ENCODE measurements around the gene MTRR.

MTRR gene

DNA sequence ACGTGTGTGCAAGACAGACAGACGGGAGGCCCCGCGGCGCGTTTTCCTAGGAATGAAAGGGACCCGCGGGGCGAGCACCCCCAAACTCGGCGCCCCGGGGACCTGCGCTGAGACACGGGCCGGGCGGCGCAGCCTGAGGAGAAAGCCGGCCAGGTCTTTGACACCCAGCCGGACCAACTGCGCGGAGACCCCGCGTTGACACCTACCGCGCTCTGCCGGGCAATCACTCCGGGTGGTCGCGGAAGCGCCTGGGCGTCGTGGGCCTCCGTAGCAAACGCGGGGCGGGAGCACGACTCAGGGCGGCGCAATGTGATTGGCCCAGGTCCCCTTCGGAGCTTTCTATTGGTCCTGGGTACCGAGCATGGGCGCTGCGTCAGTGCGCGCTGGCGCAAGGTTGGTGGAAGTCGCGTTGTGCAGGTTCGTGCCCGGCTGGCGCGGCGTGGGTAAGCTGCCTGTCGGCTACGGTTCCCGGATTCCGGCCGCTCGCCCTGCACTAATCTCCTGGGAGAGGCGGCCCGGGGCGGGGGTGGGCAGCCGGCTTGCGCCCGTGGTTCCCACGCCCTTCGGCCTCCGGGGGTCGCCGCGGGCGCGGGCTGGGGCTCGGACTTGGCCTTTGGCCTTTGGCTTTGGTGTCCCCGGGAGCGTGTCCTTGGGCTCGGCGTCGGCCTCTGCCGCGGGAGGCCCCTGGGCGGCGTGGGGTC is at the start of gene MTRR, which contains the start of gene FASTKD3:
Gene MTRR (plus strand): TSS at position 376 of the 701 bp plus-strand sequence. CDS start 1,647 bp downstream, outside the sequence.
Gene FASTKD3 (minus strand): TSS at position 259 of the 701 bp plus-strand sequence. CDS start 948 bp downstream, outside the sequence.
- peak; percentile 90 for DNase-seq

DNA sequence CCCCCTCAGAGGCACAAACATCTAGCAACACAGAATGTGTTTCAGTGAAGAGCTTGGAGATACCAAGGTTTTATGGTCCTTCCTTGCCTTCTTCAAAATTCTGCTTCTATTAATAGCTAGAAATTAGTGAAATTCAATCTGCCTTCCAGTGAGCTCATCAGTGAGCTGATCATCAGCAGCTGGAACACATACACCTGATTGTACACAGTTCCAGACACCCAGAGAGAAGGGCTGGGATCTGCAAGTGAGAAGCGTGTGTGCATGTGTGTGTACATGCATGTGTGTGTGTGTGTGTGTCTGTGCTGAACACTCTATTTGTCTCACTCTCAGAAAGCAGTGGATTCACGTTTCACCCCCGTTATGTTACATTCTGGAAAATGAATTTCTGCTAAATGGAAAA is 46.5 kb upstream of the MTRR start:
- DNase-seq: no peak

GRCh38 chr5:7823594-7823993 is 45.4 kb upstream of the MTRR start:
- DNase-seq: no peak

DNA sequence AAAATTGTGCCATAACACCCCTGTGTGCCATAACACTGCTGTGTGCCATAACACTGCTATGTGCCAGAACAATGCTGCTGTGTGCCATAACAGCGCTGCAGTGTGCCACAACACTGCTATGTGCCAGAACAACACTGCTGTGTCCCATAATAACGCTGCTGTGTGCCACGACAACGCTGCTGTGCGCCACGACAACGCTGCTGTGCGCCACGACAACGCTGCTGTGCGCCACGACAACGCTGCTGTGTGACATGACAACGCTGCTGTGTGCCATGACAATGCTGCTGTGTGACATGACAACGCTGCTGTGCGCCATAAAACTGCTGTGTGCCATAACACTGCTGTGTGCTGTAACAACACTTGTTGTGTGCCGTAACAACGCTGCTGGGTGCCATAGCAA is 44.0 kb upstream of the MTRR start:
- DNase-seq: no peak

DNA sequence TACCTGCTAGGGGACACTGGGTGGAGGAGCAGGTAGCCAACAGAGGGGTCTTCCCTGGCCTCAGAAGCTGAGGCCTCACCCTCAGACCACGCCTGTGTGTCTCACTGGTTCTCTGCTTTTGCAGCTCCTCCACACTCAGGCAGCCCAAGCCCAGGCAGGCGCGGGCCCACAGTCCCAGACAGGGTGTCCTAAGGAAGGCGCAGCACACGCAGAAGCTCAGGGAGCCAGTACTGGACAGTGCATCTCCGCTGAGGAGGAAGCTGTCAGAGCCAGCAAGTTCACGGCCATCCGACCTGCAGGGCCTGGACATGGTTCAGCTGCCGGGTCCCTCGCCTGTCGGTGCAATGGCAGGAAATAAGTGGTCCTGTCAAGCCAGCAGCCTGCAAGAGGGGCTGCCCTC is 43.3 kb upstream of the MTRR start:
- DNase-seq: no peak

GRCh38 chr5:7827610-7828009 is 41.3 kb upstream of the MTRR start:
- DNase-seq: no peak

DNA sequence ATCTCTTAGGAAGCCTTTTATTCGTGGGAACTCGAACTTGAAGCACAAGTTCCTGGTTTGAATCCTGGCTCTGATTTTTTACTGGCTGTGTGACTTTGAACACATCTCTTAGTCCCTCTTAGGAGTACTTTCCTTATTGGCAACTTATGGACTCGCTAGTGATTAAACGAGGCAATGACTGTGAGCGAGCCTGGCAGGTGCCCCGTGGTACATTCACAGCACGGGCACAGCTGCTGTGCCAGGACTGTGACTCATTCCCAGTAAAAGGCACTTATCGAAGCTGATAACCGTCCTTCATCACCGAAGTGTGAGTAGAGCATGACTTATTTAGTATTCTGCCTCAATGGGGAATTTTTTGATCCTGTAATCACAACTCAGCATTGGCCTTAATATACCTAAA is 40.7 kb upstream of the MTRR start:
- no peak for DNase-seq

DNA sequence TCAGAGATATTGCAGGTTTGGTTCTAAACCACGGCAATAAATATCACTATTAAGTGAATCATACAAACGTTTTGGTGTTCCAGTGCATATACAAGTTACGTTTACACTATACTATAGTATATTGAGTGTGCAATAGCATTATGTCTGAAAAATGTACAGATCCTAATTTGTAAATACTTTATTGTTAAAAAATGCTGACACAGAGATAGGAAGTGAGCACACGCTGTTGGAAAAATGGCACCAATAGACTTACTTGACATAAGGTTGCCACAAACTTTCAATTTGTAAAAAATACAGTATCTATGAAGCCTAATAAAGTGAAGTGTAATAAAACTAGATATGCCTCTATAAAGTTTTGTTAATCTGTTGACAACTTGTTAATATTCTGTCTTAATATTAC is 34.0 kb upstream of the MTRR start:
- DNase-seq: no peak

- no peak for DNase-seq
These were observed 31.5 kb upstream of the MTRR start for GRCh38 chr5:7837403-7837802.

DNA sequence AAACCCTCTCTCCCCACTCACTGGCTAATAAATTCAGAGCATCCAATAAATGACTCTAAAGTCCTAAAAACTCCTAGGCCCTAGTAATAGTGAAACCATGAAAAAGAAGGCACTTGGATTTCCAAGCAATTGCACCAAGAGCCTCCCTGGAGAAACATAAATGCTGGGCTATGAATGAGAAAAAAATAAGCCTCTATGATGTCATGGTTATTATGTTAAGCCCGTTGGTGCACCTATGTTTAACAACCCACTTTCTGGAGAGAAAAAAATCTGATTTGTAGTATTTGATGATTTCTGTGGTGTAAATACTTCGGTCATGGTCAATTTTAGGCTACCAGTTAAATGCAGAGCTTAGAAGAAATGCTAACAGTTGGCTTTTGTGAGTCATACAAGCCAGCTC is 26.4 kb upstream of the MTRR start:
- no peak for DNase-seq

DNA sequence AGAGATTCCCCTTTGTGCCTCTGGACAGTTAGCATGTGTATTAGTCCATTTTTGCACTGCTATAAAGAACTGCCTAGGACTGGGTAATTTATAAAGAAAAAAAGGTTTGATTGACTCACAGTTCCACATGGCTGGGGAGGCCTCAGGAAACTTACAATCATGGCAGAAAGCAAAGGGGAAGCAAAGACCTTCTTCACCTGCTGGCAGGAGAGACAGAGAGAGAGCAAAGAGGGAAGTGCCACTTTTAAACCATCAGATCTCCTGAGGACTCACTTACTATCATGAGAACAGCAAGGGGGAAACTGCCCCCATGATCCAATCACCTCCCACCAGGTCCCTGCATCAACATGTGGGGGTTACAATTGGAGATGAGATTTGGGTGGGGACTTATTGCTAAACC is 24.0 kb upstream of the MTRR start:
- no peak for DNase-seq

- DNase-seq: no peak
These were observed 23.4 kb upstream of the MTRR start for GRCh38 chr5:7845557-7845956.

- no peak for DNase-seq
These were observed 22.6 kb upstream of the MTRR start for GRCh38 chr5:7846327-7846726.

GRCh38 chr5:7848296-7848695 is 20.7 kb upstream of the MTRR start:
- DNase-seq: no peak

- DNase-seq: no peak
These were observed 19.1 kb upstream of the MTRR start for GRCh38 chr5:7849681-7850394.

GRCh38 chr5:7850395-7851239 is 18.3 kb upstream of the MTRR start, which contains the start of gene CFAP90:
Gene CFAP90, minus strand, starts transcription at chr5:7851133. Its CDS starts 112 bp downstream, at chr5:7851021.
- no peak for DNase-seq

GRCh38 chr5:7851240-7851592 is 17.7 kb upstream of the MTRR start:
- DNase-seq: no peak

DNA sequence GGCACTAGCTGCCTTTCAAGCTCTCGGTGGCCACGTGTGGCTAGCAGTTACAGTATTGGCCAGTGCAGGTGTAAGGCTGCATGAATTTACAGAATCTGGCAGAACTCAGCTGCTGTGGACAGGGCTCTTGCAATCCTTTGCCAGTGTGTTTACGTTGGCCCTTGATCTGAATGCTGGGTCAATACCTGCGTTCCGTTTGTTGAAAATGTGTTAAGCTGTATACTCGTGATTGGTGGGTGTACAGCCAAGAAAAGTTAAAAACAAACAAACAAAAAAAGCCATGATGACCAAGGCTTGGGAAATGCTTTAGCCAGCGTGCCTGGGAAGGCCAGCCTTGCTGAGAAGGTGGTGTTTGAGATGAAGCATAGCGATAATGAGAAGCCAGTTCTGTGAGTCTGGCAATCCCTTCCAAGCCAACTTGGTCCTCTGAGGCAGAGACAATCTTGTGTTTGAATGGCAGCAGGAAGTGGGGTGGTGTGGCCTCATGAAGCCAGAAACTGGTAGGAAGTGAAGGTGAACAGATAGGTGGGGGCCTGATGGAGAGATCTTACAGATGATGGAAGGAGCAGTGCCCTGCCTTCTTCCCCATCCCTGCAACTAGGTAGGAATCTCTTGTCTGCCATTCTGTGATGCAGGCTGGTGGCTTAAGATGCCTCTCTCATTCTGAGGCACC is 17.2 kb upstream of the MTRR start:
- DNase-seq: no peak

GRCh38 chr5:7852542-7852941 is 16.4 kb upstream of the MTRR start:
- no peak for DNase-seq

DNA sequence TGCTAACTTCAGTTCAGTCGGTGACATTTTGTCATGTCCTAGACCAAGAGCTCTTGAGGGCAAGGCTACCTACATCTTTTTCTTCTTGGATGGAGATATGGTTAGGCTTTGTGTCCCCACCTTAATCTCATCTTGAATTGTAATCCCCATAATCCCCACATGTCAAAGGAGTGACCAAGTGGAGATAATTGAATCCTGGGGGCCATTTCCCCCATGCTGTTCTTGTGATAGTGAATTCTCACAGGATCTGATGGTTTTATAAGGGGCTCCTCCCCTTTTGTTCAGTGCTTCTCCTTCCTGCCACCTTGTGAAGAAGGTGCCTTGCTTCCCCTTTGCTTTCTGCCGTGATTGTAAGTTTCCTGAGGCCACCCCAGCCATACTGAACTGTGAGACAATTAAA is 16.0 kb upstream of the MTRR start:
- DNase-seq: no peak

GRCh38 chr5:7855611-7856010 is 13.3 kb upstream of the MTRR start:
- DNase-seq: no peak

- DNase-seq: peak; percentile 56
These were observed 12.1 kb upstream of the MTRR start for GRCh38 chr5:7856855-7857254.

DNA sequence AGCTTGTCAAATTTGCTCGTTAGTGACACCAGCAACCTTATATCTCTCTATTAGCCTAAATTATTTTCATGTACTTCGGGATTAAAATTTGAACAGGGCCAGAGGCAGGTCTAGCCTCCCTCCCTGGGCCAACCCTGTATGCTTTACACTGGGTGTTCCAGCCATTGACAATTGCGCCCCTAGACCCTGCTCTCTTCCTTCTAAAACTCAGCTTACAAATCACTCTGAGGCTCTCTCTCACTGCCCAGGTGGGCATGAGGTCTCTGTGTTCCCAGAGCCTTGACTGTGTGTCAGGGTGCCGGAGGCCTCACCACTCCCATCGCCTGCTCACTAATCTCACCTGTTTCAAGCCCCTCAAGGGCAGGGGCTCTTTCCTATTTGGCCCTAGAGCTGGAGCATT is 11.6 kb upstream of the MTRR start:
- DNase-seq: no peak

Data from CD4-positive, alpha-beta T cell treated with Interleukin-4 for 4 hours (primary cell).